ENCODE data around the gene SPOCK2.

DNA sequence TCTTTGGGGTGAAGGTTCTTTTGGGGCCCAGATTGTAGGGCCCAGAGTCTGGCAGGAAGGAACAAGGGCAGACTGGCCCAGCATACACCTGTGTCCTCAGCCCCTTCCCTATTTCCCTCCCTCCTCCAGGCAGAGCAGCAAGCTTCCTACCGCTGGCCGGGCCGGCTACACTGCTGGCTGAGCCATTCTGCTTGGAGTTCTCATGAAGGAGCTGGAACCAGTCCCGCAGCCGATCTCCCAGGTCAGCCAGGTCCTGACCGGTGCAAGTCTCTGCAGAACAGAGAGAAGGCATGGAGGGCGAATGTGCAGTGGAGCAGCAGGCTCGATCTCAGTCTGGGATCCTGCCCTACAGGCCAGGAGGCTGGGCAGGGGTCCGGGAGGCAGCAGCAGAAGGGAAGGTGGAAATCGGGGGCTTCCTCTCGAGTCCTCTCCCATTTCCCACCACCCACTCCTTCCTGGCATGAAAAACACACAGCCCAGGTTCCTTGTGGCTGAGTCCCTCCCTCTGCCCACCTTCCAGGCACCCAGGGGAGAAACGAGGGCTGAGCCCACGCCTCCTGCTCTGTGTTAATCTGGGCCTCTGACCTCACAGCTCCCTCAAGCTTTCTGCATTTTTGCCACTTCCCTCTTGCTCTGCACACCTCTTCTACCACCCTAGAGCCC lies 20.8 kb downstream of the SPOCK2 start:
- TF ChIP-seq, protein P1, sequence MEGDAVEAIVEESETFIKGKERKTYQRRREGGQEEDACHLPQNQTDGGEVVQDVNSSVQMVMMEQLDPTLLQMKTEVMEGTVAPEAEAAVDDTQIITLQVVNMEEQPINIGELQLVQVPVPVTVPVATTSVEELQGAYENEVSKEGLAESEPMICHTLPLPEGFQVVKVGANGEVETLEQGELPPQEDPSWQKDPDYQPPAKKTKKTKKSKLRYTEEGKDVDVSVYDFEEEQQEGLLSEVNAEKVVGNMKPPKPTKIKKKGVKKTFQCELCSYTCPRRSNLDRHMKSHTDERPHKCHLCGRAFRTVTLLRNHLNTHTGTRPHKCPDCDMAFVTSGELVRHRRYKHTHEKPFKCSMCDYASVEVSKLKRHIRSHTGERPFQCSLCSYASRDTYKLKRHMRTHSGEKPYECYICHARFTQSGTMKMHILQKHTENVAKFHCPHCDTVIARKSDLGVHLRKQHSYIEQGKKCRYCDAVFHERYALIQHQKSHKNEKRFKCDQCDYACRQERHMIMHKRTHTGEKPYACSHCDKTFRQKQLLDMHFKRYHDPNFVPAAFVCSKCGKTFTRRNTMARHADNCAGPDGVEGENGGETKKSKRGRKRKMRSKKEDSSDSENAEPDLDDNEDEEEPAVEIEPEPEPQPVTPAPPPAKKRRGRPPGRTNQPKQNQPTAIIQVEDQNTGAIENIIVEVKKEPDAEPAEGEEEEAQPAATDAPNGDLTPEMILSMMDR (IDR thresholded peaks at IDR 0.05; ENCODE audit: poor library complexity, severe bottlenecking), result no peak
- no peak for TF ChIP-seq POLR2AphosphoS5 (IDR thresholded peaks at IDR 0.05)
